HG02623 (cell line): Measurements from ENCODE around the gene WDR74.
A peak's percentile ranks its signal among the peaks of the same experiment; 100 is the strongest.

Experiments used
- ATAC-seq: cut with Tn5 transposase; IDR thresholded peaks from one replicate; pipeline ENCODE4 v1.9.1; 2021; ENCODE audit warnings: moderate library complexity; ENCODE audit not compliant: unreplicated experiment

The WDR74 gene

GRCh38 chr11:62799486-62799885 is 39.9 kb downstream of the WDR74 start:
- ATAC-seq: no peak

GRCh38 chr11:62796281-62796680 is 43.1 kb downstream of the WDR74 start:
- no peak for ATAC-seq

GRCh38 chr11:62794201-62794775 is 45.1 kb downstream of the WDR74 start:
- no peak for ATAC-seq

- ATAC-seq: no peak
Measured at GRCh38 chr11:62792202-62792575, 47.2 kb downstream of the WDR74 start.

- ATAC-seq: peak; percentile 59
Measured at GRCh38 chr11:62791501-62792201, 47.7 kb downstream of the WDR74 start, which contains the start of gene TMEM223. Gene TMEM223, minus strand, starts transcription at chr11:62792006. Its CDS starts 12 bp downstream, at chr11:62791994.

- no peak for ATAC-seq
Measured at GRCh38 chr11:62789576-62789975, 49.8 kb downstream of the WDR74 start.

GRCh38 chr11:62788991-62789390 is 50.4 kb downstream of the WDR74 start:
- no peak for ATAC-seq

GRCh38 chr11:62787005-62787759 is 52.2 kb downstream of the WDR74 start, which contains the start of gene TMEM179B:
Gene TMEM179B, plus strand, starts transcription at chr11:62787402. Its CDS starts 30 bp downstream, at chr11:62787432.
- peak; percentile 57 for ATAC-seq

GRCh38 chr11:62786318-62787004 is 52.9 kb downstream of the WDR74 start:
- peak; percentile 67 for ATAC-seq
